ENCODE data around the gene MR1.

The MR1 gene

DNA sequence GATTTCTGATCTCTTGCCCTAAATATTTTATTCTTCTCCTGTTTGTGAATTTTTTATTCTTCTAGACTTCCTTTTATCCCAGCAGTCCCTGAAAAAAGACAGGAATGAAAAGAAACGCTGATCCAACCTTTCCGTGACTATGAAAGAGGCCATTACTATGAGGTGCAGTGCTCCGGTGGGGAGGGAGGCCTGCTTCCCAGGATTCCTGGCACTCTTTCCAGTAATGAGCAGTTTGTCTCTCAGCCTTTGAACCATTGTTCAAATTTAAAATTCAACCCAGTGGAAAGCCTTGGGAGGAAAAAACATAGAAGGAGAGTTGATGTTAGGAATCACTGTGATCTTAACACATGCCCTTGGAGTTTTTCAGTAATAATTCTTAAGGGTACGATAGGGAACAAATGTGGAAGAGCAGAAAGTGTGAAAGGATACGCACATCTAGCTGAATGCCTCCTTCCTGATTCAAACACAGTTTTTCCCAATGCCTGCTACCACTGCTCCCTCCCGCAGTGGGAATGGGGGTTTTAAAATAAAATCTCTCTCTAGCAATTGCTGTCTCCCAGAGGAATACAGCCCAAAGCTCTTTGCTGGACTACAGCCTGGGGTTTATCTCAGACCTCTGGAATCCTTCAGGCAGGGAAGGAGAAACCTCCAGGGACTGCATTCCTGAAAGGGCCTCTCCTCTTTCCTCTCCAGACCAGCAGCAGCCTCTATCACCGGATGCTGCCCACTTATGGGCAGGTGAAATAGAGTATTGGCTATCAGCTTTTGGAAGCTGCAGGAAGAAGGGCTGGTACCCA lies 60.8 kb downstream of the MR1 start:
- DNase-seq, result no peak

GRCh38 chr1:181095260-181095659 lies 61.5 kb downstream of the MR1 start:
- no peak for DNase-seq

DNA sequence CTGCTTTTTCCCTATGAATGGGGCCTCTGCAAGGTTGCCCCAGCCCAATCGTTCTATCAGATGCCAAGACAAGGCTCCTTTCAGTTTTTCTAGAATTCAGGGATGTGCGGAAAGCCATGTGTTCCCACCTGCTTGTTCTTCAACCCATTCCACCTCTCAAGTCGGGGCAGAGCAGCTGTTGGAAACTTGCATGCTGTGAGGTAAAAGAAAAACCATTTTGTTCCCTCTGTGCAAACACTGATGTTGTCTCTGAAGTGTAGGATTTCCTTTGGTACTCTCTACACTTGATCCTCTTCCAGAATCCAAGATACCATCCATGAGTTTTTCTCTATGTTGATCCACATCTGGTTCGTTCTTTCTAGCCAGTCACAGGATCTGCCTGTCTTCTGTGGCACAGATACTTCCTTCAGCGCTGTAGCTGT lies 62.0 kb downstream of the MR1 start:
- DNase-seq, result no peak

- DNase-seq, result no peak
These were observed 63.5 kb downstream of the MR1 start for GRCh38 chr1:181097242-181097641.

DNA sequence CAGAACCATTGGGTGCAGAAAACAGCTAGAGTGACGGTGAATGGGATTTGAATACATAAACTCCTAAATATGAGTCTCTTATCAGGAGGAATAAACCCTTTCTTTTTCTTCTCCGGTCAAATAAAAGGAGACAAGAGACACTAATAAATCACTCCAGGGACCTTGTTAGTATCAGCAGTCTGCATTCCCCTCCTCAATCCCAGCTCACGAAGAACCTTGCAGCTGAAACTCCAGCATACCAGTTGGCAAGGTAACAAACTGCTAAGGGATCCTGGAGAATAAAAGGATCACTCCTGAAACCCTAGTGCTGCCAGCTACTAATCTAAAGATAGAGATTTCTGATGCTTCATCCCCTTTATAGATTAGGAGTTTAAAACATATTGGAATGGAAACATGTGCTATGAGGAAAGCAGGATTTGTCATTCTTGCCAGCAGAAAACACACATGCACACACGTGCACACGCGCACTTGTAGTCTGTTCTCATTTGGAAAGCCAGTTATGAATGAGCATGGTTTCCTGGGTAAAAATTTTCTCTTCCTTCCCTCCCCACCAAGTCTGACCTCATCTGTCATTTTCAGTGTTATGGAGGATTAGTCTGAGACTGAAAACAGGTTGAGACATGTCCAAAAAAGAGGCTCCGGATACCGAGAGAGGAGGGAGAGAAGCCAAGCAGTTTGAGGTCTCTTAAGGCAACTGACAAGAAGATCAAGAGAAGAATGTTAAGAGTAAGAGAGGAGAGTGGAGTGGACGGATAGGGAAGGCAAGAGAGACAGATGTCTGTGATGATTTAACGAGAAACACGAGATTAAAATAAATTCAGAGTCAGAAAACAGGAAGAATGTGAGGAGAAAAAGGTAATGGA lies 65.6 kb downstream of the MR1 start:
- peak; percentile 61 for DNase-seq

- peak; percentile 33 for DNase-seq
These were observed 66.5 kb downstream of the MR1 start for GRCh38 chr1:181100015-181100905.

DNA sequence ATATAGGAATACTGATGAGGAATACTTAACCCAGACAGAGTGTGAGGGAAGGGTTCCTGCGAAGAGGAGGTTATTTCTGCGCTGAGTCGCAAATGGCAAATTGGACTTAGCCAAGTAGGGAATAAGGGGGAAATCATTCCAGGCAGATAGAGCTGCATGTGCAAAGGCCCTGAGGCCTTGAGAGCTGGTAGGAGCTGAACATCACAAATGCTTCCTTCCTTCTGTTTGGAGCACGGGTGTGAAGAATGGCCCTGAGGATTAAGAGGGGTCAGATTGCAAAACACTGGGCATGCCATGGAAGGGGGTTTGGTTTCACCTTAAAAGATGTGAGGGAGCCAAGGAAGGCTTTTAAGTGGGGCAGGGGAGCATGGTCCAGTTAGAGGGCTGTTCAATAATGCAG lies 67.2 kb downstream of the MR1 start:
- no peak for DNase-seq

GRCh38 chr1:181101581-181102226 lies 67.9 kb downstream of the MR1 start:
- no peak for DNase-seq

DNA sequence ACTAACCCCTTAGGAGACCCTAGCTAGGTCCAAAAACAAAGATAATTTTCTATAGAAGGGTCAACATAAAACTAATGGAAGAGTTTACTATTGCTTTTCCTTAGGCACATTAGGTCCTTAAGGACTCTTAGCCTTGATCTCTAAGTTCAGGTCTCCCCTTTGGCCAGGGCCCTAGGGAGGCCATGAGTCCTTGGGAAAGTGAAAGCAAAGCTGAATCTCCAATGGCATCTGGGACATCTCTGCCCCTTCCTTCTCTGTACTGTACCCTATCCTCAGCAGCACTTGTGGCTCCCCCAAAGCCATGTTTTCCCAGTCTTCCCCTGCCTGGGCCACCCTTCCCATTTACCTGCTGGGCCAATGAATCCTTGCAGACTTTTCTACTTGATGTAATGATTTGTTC lies 69.1 kb downstream of the MR1 start:
- DNase-seq, result no peak

GRCh38 chr1:181103399-181103798 lies 69.6 kb downstream of the MR1 start:
- no peak for DNase-seq

GRCh38 chr1:181104042-181104789 lies 70.4 kb downstream of the MR1 start:
- no peak for DNase-seq

DNA sequence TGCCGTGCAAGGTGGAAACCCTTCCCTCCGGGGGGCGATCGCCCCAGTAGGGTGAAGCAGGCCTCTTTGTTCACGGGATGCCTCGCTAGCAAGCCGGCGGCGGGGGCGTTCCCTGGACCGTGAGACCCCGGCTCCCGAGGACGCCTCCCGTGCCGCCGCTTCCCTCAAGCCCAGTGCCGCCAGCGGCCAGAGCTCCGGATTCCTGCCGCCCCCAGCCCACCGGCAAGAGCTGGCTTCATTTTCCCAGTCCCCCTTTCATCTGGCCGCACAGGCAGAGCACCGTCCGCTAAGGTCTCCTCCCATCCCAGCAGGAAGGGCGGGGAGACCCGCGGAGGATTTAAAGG lies 71.0 kb downstream of the MR1 start:
- peak; percentile 42 for DNase-seq

- peak; percentile 89 for DNase-seq
These were observed 71.6 kb downstream of the MR1 start for GRCh38 chr1:181105134-181106021.

DNA sequence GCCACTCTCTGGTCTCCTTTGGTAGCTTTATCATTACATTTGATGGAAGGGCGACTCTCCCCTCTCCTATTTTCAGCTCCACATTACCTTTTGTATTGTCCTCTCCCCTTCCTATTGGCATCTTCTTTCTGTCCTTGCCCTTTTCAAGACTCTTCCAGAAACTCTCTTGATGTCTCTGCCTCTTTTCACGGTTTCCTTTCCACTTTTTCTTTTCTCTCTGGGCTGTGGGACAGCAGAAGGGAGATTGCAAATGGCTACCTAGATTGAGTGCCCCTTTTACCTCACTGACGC lies 72.2 kb downstream of the MR1 start:
- no peak for DNase-seq

DNA sequence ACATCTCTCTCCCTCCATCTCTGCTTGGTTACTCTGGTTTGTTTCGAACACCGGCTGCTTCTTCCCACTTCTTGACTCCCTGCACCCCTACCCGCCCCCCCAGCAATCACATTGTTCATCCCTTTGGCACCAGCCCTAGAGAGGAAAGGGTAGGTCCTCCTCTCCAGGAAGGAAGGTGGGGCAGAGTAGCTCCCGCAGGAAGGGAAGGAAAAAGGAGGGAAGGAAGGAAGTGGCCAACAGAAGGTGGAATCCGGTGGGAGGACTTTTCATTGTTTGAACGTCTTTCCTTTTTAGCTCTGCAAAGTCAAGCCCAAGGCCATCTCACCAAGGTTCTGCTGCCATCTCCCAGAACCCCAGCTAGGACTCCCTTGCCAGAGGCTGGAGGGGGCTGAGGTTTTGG lies 72.7 kb downstream of the MR1 start:
- no peak for DNase-seq

DNA sequence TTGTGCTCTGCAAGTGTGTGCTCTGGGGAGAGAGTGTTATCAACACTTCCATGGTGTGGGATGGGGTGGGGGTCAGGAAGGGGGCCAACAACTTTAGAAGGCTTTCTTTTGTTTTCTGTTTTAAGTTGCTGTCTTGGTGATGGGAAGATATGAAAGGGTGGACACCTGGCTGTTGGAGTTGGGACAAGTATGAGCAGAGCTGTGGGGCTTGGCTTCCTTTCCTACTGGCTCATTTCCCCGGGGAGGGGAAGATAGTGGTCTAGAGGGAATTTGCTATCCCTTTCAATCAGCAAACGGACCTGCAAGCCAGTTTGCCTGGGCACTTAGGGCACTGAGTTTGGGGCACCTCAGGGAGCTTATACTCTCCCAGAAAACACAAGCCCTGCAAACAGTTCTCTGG lies 73.9 kb downstream of the MR1 start:
- DNase-seq, result no peak

DNA sequence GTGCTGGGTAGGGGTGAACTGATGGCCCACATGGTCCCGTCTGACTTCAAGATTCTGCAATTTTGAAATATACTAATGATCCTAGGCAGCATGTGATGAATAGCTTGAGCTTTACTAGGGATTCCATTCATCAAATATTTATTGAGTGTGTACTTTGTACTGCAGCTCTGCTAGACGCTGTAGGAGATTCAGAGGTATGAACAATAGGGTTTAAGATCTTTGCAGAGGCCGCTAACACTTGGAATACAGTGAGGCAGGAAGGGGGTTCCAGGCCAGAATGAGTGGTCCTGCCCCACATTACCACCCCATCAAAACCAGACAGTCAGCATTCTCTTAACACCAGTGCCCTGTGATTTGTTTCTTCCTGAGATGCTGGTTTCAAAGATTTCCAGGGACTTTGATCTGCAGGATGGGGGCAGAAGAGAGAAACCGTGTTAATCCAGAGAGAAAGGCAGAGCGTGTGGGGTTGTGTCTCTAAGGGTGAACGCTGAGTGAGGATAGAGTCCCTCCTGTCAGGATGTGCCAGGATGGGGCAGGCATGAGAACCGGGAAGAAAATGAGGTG lies 74.6 kb downstream of the MR1 start:
- DNase-seq, result no peak

DNA sequence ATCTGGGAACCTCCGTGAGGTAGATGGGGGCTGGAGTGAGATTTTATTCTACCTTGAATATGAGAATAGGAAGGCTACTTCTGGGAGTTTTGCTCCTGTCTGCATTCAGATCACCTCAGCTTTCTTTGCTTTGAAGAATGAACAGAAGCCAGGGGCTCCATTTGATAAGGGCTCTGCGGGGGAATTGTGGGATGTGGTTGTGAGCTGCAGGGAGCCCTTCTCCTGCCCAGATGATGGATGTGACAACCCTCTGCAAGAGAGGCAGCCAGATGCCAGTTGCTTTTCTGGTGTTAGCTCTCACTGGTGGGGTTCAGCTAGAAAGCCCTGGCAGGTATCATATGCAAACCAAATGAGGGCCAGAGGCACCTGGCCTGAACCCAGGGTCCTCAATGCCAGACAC lies 76.2 kb downstream of the MR1 start:
- DNase-seq, result no peak

Measured in stimulated activated CD4-positive, alpha-beta T cell treated with anti-CD3 and anti-CD28 coated beads, Interleukin-1b, Interleukin-23, amount 100 ng/mL, for 48 hours (primary cell).